Measurements from ENCODE around the gene TTC28. TPM values are rescaled to one million over a fixed set of nuclear protein-coding genes. Genes with fewer than 3 reads are reported as not detected.
A peak's percentile ranks its signal among the peaks of the same experiment; 100 is the strongest.

The TTC28 gene
- total and polyA plus RNA-seq, 2 donors (not counting 1 experiment from before 2014, with no cell fraction given), result 8.2 to 31.4 TPM

GRCh38 chr22:27966168-27967064, 713.2 kb downstream of the TTC28 start:
- TF ChIP-seq CTCF (conservative IDR thresholded peaks at IDR 0.05 in 1 of 2, IDR thresholded peaks at IDR 0.05 in 1 of 2; ENCODE audit: low read depth in 1 of 2, low read length in 2 of 2) (no peak), EZH2 (IDR thresholded peaks at IDR 0.05; ENCODE audit: low read length, missing control alignments) (no peak)
- Histone ChIP-seq H2AFZ (ENCODE audit: low read length) (no peak overlapping the region), H3K9me3 (ENCODE audit: control insufficient read depth, insufficient read depth, low read depth, low read length) (no peaks in the 10 kb centered on the region), H3K9ac (ENCODE audit: insufficient read depth, low read length) (no peak overlapping the region), H4K20me1 (ENCODE audit: control insufficient read depth, extremely low read depth, insufficient read depth, low read length) (no peaks in the 10 kb centered on the region), H3K27me3 (ENCODE audit: control insufficient read depth, insufficient read depth, low read length) (no peaks in the 10 kb centered on the region), H3K27ac (ENCODE audit: insufficient read depth, low read length) (no peak overlapping the region), H3K4me1 (ENCODE audit: control insufficient read depth, extremely low read depth, insufficient read depth, low read length) (peaks cover 5% of the 10 kb centered on the region), H3K4me3 (replicated peaks in 1 of 4; ENCODE audit: control extremely low read depth in 1 of 4, insufficient read depth in 1 of 4, low read depth in 3 of 4, low read length in 4 of 4) (no peak overlapping the region), H3K79me2 (ENCODE audit: control insufficient read depth, insufficient read depth, low read length) (no peaks in the 10 kb centered on the region), H3K36me3 (ENCODE audit: control insufficient read depth, insufficient read depth, low read length) (no peaks in the 10 kb centered on the region), H3K4me2 (ENCODE audit: extremely low read depth, insufficient read depth, low read length) (no peak overlapping the region)
- DNase-seq (ENCODE audit: low read depth in 2 of 2), result no peak

GRCh38 chr22:27962268-27963044, 717.2 kb downstream of the TTC28 start:
- peak overlapping the region; percentile 57 for H2AFZ ChIP-seq (ENCODE audit: low read length)
- DNase-seq (ENCODE audit: low read depth in 2 of 2), result peak in 1 of 2 donors; percentile 21
- peak overlapping the region; percentile 73 for H3K4me2 ChIP-seq (ENCODE audit: extremely low read depth, insufficient read depth, low read length)

More at GRCh38 chr22:27962268-27963044, 717.2 kb downstream of the TTC28 start:
- H3K4me1 ChIP-seq (ENCODE audit: control insufficient read depth, extremely low read depth, insufficient read depth, low read length), result peaks cover 5% of the 10 kb centered on the region
- H3K36me3 ChIP-seq (ENCODE audit: control insufficient read depth, insufficient read depth, low read length), result no peaks in the 10 kb centered on the region
- H3K9ac ChIP-seq (ENCODE audit: insufficient read depth, low read length), result no peak overlapping the region
- no peaks in the 10 kb centered on the region for H4K20me1 ChIP-seq (ENCODE audit: control insufficient read depth, extremely low read depth, insufficient read depth, low read length)
- no peak overlapping the region for H3K27ac ChIP-seq (ENCODE audit: insufficient read depth, low read length)
- no peak for TF ChIP-seq EZH2 (IDR thresholded peaks at IDR 0.05; ENCODE audit: low read length, missing control alignments)
- no peak for TF ChIP-seq CTCF (conservative IDR thresholded peaks at IDR 0.05 in 1 of 2, IDR thresholded peaks at IDR 0.05 in 1 of 2; ENCODE audit: low read depth in 1 of 2, low read length in 2 of 2)
- no peaks in the 10 kb centered on the region for H3K27me3 ChIP-seq (ENCODE audit: control insufficient read depth, insufficient read depth, low read length)
- H3K79me2 ChIP-seq (ENCODE audit: control insufficient read depth, insufficient read depth, low read length), result no peaks in the 10 kb centered on the region
- no peaks in the 10 kb centered on the region for H3K9me3 ChIP-seq (ENCODE audit: control insufficient read depth, insufficient read depth, low read depth, low read length)
- H3K4me3 ChIP-seq (replicated peaks in 1 of 4; ENCODE audit: control extremely low read depth in 1 of 4, insufficient read depth in 1 of 4, low read depth in 3 of 4, low read length in 4 of 4), result no peak overlapping the region
